Frontal cortex (tissue), 4 donors: ENCODE data around the gene MCF2L. TPM values are rescaled to one million over a fixed set of nuclear protein-coding genes. Genes with fewer than 3 reads are reported as not detected.

Experiments
- DNase-seq, 2 donors: peaks; one replicate each; pipeline ENCODE4 v3.0.0; 2012; ENCODE audit warnings: low spot score in 2 of 2
- FAIRE-seq: peaks from 2 replicates; lab custom pipeline; 2012; peaks lifted over from hg19 to GRCh38; lab: Jason Lieb, UNC
- total RNA-seq: library from RNA; depleted of rRNA; stranded (reverse); fragments of >200 nt; gene quantifications from one replicate; pipeline ENCODE4 v1.2.3, GENCODE V29; 2014
- donor health status: control.
- donor health status: control.
- donor health status: control.

Gene MCF2L
- total RNA-seq, 1 donor from 2014 or later = 137 TPM

GRCh38 chr13:113086991-113087922, 118.2 kb downstream of the MCF2L start:
- DNase-seq = no peak

GRCh38 chr13:113087923-113088690, 119.1 kb downstream of the MCF2L start:
- DNase-seq (no peak), FAIRE-seq (no peak)

More at GRCh38 chr13:113086991-113087922, 118.2 kb downstream of the MCF2L start:
- no peak for FAIRE-seq

GRCh38 chr13:113088691-113089020, 119.6 kb downstream of the MCF2L start:
- DNase-seq (no peak), FAIRE-seq (no peak)

GRCh38 chr13:113089693-113090414, 120.8 kb downstream of the MCF2L start:
- FAIRE-seq (no peak), DNase-seq (no peak)

- FAIRE-seq = no peak
- no peak for DNase-seq
Observed at GRCh38 chr13:113090415-113090770, 121.4 kb downstream of the MCF2L start.

- no peak for DNase-seq
- FAIRE-seq = no peak
Observed at GRCh38 chr13:113090806-113091205, 121.8 kb downstream of the MCF2L start.

- DNase-seq (no peak), FAIRE-seq (no peak)
Observed at GRCh38 chr13:113091211-113091771, 122.3 kb downstream of the MCF2L start.

- DNase-seq (no peak), FAIRE-seq (no peak)
Observed at GRCh38 chr13:113091891-113092775, 123.1 kb downstream of the MCF2L start.

GRCh38 chr13:113092776-113093579, 124.0 kb downstream of the MCF2L start:
- FAIRE-seq = no peak

GRCh38 chr13:113093580-113094409, 124.8 kb downstream of the MCF2L start:
- FAIRE-seq (no peak), DNase-seq (no peak)

More at GRCh38 chr13:113092776-113093579, 124.0 kb downstream of the MCF2L start:
- DNase-seq = no peak

- FAIRE-seq (no peak), DNase-seq (no peak)
Observed at GRCh38 chr13:113094410-113094800, 125.4 kb downstream of the MCF2L start.

GRCh38 chr13:113095146-113096051, 126.4 kb downstream of the MCF2L start:
- DNase-seq (no peak), FAIRE-seq (no peak)

GRCh38 chr13:113096052-113096744, 127.2 kb downstream of the MCF2L start:
- FAIRE-seq = no peak
- no peak for DNase-seq

- FAIRE-seq (no peak), DNase-seq (no peak)
Observed at GRCh38 chr13:113096745-113097305, 127.8 kb downstream of the MCF2L start.

- no peak for DNase-seq
- FAIRE-seq = no peak
Observed at GRCh38 chr13:113097651-113098050, 128.6 kb downstream of the MCF2L start.
